Right lobe of liver (tissue), 4 donors: ENCODE data around the gene MCUR1.

ENCODE experiments used
- CTCF ChIP-seq, 4 donors: fragments of 200-600 bp in 3 of 4; fragments of 450-650 bp in 1 of 4; IDR thresholded peaks; one replicate each; pipeline versions ENCODE4 v1.5.1 to v1.8.0; 2016 to 2022; ENCODE audit warnings: antibody characterized with exemption in 4 of 4, mild to moderate bottlenecking in 2 of 4
- POLR2A ChIP-seq: fragments of 450-650 bp; IDR thresholded peaks from one replicate; pipeline ENCODE4 v1.6.1; 2017; ENCODE audit warnings: antibody characterized with exemption, mild to moderate bottlenecking
- donor health status: DM: no; HTN: no; CAD: no.
- donor health status: DM: no; HTN: no; CAD: no.
- donor health status: DM: no; HTN: yes; CAD: no.

GRCh38 chr6:13763740-13764381 is 50.5 kb downstream of the MCUR1 start:
- TF ChIP-seq POLR2A (no peak), CTCF (IDR thresholded peaks at IDR 0.05) (no peak)
